ENCODE data around the gene C2CD4D.
"Not testable (repeated sequence)": the region's sequence is repeated elsewhere in the genome, so short reads cannot be mapped to it uniquely, and the experiment has no call there.

DNA sequence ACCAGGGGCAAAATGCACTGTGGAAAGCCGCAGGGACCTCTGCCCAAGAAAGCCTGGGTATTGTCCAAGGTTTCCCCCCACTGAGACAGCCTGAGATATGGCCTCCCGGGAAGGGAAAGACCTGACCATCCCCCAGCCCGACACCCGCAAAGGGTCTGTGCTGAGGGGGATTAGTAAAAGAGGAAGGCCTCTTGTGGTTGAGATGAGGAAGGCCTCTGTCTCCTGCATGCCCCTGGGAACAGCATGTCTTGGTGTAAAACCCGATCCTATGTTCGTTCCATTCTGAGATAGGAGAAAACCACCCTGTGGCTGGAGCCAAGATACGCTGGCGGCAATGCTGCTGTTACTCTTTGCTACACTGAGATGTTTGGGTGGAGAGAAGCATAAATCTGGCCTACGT is 33.2 kb upstream of the C2CD4D start:
- TF ChIP-seq CTCF (IDR thresholded peaks at IDR 0.05); EZH2 (IDR thresholded peaks at IDR 0.05; ENCODE audit: borderline replicate concordance, insufficient read depth, low read depth, low read length, poor library complexity, severe bottlenecking): not testable (repeated sequence)
